SK-N-SH treated with all-trans-retinoic acid at 6 μM for 48 hours (cell line): Measurements from ENCODE around the gene CNTNAP2.

Source experiments
- ATAC-seq: fragments of 200-7000 bp; cut with Tn5 transposase; 3 replicates; pipeline ENCODE4 v1.9.1; 2020; ENCODE audit warnings: mild to moderate bottlenecking, moderate library complexity
- ARNTL ChIP-seq: fragments of 450-650 bp; formaldehyde crosslinking; IDR thresholded peaks from 2 replicates; pipeline ENCODE4 v1.5.0; 2020; ENCODE audit warnings: low read depth, mild to moderate bottlenecking, moderate library complexity, borderline replicate concordance
- BACH2 ChIP-seq: fragments of 250-450 bp; sonication (Bioruptor Pico); IDR thresholded peaks from 2 replicates; pipeline ENCODE4 v1.9.0; 2021; ENCODE audit warnings: mild to moderate bottlenecking, borderline replicate concordance
- CSDC2 ChIP-seq: fragments of 250-450 bp; sonication (Bioruptor Pico); IDR thresholded peaks from 2 replicates; pipeline ENCODE4 v1.5.0; 2020; ENCODE audit warnings: mild to moderate bottlenecking, moderate library complexity
- ESRRG ChIP-seq: fragments of 250-450 bp; sonication (Bioruptor Pico); IDR thresholded peaks from 2 replicates; pipeline ENCODE4 v1.6.1; 2021; ENCODE audit warnings: mild to moderate bottlenecking
- GLIS3 ChIP-seq: fragments of 250-450 bp; sonication (Bioruptor Pico); IDR thresholded peaks from 2 replicates; pipeline ENCODE4 v1.5.0; 2020; ENCODE audit warnings: mild to moderate bottlenecking, moderate library complexity
- ISL1 ChIP-seq: fragments of 250-450 bp; sonication (Bioruptor Pico); IDR thresholded peaks from 2 replicates; pipeline ENCODE4 v2.1.2; 2022; ENCODE audit warnings: mild to moderate bottlenecking, moderate library complexity
- OSR1 ChIP-seq: fragments of 250-450 bp; sonication (Bioruptor Pico); IDR thresholded peaks from 2 replicates; pipeline ENCODE4 v1.8.0; 2022; ENCODE audit warnings: moderate library complexity, mild to moderate bottlenecking, inconsistent platforms
- RARB ChIP-seq: fragments of 250-450 bp; sonication (Bioruptor Pico); IDR thresholded peaks from 2 replicates; pipeline ENCODE4 v1.8.0; 2021; ENCODE audit warnings: mild to moderate bottlenecking, moderate library complexity
- SNAI2 ChIP-seq: fragments of 250-450 bp; sonication (Bioruptor Pico); IDR thresholded peaks from 2 replicates; pipeline ENCODE4 v1.5.0; 2020; ENCODE audit warnings: mild to moderate bottlenecking, moderate library complexity
- TCF4 ChIP-seq: fragments of 250-450 bp; sonication (Bioruptor Pico); IDR thresholded peaks from 2 replicates; pipeline ENCODE4 v1.8.0; 2021; ENCODE audit warnings: mild to moderate bottlenecking, moderate library complexity, borderline replicate concordance
- TOX ChIP-seq: fragments of 250-450 bp; sonication (Bioruptor Pico); IDR thresholded peaks from 2 replicates; pipeline ENCODE4 v1.8.0; 2021; ENCODE audit warnings: mild to moderate bottlenecking, moderate library complexity, borderline replicate concordance
- ZC3H10 ChIP-seq: fragments of 250-450 bp; sonication (Bioruptor Pico); IDR thresholded peaks from 2 replicates; pipeline ENCODE4 v1.5.1; 2021; ENCODE audit warnings: mild to moderate bottlenecking, moderate library complexity
- ZFP3 ChIP-seq: fragments of 250-450 bp; sonication (Bioruptor Pico); IDR thresholded peaks from 2 replicates; pipeline ENCODE4 v1.5.0; 2020; ENCODE audit warnings: mild to moderate bottlenecking, moderate library complexity
- ZFP30 ChIP-seq: fragments of 450-650 bp; formaldehyde crosslinking; IDR thresholded peaks from 2 replicates; pipeline ENCODE4 v1.5.0; 2022; ENCODE audit warnings: mild to moderate bottlenecking, moderate library complexity
- ZNF70 ChIP-seq: fragments of 450-650 bp; formaldehyde crosslinking; IDR thresholded peaks from 2 replicates; pipeline ENCODE4 v1.5.0; 2020; ENCODE audit warnings: mild to moderate bottlenecking, moderate library complexity
- ZNF8 ChIP-seq: fragments of 450-650 bp; formaldehyde crosslinking; IDR thresholded peaks from 2 replicates; pipeline ENCODE4 v1.5.0; 2020; ENCODE audit warnings: mild to moderate bottlenecking, moderate library complexity
- TF ChIP-seq, protein P1 (sequence below): fragments of 250-450 bp; sonication (Bioruptor Pico); IDR thresholded peaks from 2 replicates; pipeline ENCODE4 v1.8.0; 2021; ENCODE audit warnings: low read depth, mild to moderate bottlenecking, moderate library complexity, borderline replicate concordance
- TF ChIP-seq, protein P2 (sequence below): fragments of 250-450 bp; sonication (Bioruptor Pico); IDR thresholded peaks from 2 replicates; pipeline ENCODE4 v1.8.0; 2020; ENCODE audit warnings: mild to moderate bottlenecking, moderate library complexity, borderline replicate concordance
- TF ChIP-seq, protein P3 (sequence below): fragments of 250-450 bp; sonication (Bioruptor Pico); IDR thresholded peaks from 2 replicates; pipeline ENCODE4 v1.5.1; 2021; ENCODE audit warnings: mild to moderate bottlenecking, moderate library complexity
- TF ChIP-seq, protein P4 (sequence below): fragments of 250-450 bp; sonication (Bioruptor Pico); IDR thresholded peaks from 2 replicates; pipeline ENCODE4 v1.5.1; 2020; ENCODE audit warnings: low read depth, mild to moderate bottlenecking, moderate library complexity

CNTNAP2 gene

DNA sequence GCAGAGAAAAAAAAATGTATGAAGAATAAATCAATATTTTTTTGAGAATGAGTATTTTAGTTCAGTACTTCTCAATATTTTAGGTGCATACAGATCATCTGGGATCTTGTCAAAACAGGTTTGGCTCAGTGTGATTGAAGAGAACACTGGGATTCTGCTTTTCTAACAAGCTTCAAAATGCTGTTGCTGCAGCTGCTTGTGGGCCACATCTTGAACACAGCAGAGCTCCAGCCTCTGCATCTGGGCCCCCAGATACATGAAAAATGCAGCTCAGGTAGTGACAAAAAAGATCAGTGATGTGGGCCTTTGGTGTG lies 1296.9 kb downstream of the CNTNAP2 start:
- ATAC-seq = no peak
- TF ChIP-seq, protein P1, sequence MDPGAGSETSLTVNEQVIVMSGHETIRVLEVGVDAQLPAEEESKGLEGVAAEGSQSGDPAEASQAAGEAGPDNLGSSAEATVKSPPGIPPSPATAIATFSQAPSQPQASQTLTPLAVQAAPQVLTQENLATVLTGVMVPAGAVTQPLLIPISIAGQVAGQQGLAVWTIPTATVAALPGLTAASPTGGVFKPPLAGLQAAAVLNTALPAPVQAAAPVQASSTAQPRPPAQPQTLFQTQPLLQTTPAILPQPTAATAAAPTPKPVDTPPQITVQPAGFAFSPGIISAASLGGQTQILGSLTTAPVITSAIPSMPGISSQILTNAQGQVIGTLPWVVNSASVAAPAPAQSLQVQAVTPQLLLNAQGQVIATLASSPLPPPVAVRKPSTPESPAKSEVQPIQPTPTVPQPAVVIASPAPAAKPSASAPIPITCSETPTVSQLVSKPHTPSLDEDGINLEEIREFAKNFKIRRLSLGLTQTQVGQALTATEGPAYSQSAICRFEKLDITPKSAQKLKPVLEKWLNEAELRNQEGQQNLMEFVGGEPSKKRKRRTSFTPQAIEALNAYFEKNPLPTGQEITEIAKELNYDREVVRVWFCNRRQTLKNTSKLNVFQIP (CRISPR knock-in tag) = no peak
- no peak for TF ChIP-seq CSDC2 (CRISPR knock-in tag)
- TF ChIP-seq ZFP30 (CRISPR knock-in tag) = no peak
- TF ChIP-seq ZC3H10 (CRISPR knock-in tag) = no peak
- no peak for TF ChIP-seq TOX

DNA sequence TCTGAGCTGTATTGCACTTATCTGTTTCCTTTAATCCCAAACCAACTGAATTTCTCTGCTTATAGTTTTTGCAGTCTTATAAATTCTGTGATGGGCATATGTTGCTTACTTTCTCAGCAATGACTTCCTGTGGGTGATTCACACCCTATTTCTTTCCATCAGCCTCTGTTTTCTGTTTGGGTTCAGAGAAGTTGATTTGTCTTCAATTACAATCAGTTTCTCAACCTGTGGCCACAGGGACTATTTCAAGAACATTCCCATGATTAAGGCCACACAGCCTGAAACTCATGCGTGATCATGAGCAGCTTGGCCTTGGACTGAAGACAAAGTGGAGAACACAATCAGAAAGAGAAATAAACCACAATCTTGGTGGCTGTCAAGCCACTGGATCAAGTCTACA lies 1299.4 kb downstream of the CNTNAP2 start:
- ATAC-seq = no peak
- TF ChIP-seq TCF4 (CRISPR knock-in tag) (no peak), ZNF70 (CRISPR knock-in tag) (no peak), OSR1 (CRISPR knock-in tag) (no peak), BACH2 (CRISPR knock-in tag) (no peak), ZNF8 (CRISPR knock-in tag) (no peak)

DNA sequence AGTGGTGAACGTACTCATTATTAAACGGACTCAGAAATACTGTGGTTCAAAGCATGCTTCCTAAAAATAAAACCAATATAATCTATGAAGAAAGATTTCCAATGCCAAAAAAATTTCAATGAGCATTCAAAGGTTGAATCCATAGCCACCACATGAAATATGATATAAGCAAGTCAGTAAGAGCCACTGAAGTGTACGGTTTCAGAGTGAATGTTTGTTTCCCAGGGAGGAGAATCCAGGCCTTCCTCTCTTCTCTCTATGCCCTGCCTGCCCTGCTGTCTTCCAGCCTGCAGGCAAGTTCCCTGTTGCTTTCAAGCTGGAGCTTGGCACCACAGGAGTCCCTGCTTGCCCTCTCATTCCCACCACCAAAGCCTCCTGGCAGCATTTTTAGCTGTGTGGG lies 1302.4 kb downstream of the CNTNAP2 start:
- ATAC-seq = peak; percentile 46; the same call in 2 of the 3 replicates

DNA sequence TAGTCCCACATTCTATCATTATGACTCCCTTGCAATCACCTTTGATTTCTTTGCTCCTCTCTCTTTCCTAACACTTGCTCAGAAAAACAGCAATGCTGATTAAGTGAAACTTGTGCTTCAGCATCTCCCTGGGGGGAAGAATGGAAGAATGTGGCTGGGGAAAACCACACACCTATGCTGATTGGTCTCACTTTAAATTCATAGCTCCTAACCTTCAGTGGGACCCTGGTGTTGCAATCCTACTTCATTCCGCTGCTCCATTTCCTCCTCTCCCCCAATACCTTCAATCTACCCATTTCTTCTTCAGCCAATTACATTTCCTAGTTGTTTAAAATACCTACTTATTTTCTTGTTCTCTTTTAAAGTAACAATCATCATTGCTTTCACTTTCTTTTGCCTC lies 1307.3 kb downstream of the CNTNAP2 start:
- ATAC-seq = no peak
- TF ChIP-seq ZC3H10 (CRISPR knock-in tag) (no peak), ZFP30 (CRISPR knock-in tag) (no peak), ESRRG (CRISPR knock-in tag) (no peak), ZNF8 (CRISPR knock-in tag) (no peak), ZFP3 (CRISPR knock-in tag) (no peak), RARB (CRISPR knock-in tag) (no peak), SNAI2 (CRISPR knock-in tag) (no peak), CSDC2 (CRISPR knock-in tag) (no peak), ZNF70 (CRISPR knock-in tag) (no peak), BACH2 (CRISPR knock-in tag) (no peak), TCF4 (CRISPR knock-in tag) (no peak)
- TF ChIP-seq, protein P1 (CRISPR knock-in tag) = no peak

More for the DNA sequence above, 1302.4 kb downstream of the CNTNAP2 start:
- no peak for TF ChIP-seq OSR1 (CRISPR knock-in tag)
- no peak for TF ChIP-seq ARNTL (CRISPR knock-in tag)
- no peak for TF ChIP-seq ZFP3 (CRISPR knock-in tag)

DNA sequence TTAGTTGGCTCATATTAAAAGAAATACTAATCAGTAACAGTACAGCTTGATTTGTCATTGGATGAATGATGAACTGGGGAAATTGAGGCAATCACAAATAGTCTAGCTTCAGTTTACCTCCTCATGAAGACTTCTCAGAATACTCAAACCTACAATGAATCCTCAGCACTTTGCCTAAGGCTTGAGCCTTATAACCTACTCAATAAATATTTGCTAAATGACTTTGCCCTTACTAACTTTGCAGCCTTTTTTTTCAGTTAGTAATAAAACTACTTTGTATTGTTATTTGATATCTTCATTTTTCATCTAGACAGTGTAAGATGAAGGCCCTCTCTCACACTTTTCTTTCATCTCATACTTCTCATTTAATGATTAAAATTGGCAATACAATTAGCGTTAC lies 1311.5 kb downstream of the CNTNAP2 start:
- ATAC-seq = no peak
- TF ChIP-seq, protein P2, sequence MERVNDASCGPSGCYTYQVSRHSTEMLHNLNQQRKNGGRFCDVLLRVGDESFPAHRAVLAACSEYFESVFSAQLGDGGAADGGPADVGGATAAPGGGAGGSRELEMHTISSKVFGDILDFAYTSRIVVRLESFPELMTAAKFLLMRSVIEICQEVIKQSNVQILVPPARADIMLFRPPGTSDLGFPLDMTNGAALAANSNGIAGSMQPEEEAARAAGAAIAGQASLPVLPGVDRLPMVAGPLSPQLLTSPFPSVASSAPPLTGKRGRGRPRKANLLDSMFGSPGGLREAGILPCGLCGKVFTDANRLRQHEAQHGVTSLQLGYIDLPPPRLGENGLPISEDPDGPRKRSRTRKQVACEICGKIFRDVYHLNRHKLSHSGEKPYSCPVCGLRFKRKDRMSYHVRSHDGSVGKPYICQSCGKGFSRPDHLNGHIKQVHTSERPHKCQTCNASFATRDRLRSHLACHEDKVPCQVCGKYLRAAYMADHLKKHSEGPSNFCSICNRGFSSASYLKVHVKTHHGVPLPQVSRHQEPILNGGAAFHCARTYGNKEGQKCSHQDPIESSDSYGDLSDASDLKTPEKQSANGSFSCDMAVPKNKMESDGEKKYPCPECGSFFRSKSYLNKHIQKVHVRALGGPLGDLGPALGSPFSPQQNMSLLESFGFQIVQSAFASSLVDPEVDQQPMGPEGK (CRISPR knock-in tag) = no peak
- TF ChIP-seq ARNTL (CRISPR knock-in tag) = no peak
- no peak for TF ChIP-seq TOX
- TF ChIP-seq ZC3H10 (CRISPR knock-in tag) = no peak
- TF ChIP-seq ZFP30 (CRISPR knock-in tag) = no peak
- TF ChIP-seq GLIS3 (CRISPR knock-in tag) = no peak
- TF ChIP-seq OSR1 (CRISPR knock-in tag) = no peak
- TF ChIP-seq CSDC2 (CRISPR knock-in tag) = no peak
- TF ChIP-seq ZNF70 (CRISPR knock-in tag) = no peak
- no peak for TF ChIP-seq ISL1 (CRISPR knock-in tag)
- no peak for TF ChIP-seq RARB (CRISPR knock-in tag)
- TF ChIP-seq, protein P3, sequence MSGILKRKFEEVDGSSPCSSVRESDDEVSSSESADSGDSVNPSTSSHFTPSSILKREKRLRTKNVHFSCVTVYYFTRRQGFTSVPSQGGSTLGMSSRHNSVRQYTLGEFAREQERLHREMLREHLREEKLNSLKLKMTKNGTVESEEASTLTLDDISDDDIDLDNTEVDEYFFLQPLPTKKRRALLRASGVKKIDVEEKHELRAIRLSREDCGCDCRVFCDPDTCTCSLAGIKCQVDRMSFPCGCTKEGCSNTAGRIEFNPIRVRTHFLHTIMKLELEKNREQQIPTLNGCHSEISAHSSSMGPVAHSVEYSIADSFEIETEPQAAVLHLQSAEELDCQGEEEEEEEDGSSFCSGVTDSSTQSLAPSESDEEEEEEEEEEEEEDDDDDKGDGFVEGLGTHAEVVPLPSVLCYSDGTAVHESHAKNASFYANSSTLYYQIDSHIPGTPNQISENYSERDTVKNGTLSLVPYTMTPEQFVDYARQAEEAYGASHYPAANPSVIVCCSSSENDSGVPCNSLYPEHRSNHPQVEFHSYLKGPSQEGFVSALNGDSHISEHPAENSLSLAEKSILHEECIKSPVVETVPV = no peak
- TF ChIP-seq, protein P4, sequence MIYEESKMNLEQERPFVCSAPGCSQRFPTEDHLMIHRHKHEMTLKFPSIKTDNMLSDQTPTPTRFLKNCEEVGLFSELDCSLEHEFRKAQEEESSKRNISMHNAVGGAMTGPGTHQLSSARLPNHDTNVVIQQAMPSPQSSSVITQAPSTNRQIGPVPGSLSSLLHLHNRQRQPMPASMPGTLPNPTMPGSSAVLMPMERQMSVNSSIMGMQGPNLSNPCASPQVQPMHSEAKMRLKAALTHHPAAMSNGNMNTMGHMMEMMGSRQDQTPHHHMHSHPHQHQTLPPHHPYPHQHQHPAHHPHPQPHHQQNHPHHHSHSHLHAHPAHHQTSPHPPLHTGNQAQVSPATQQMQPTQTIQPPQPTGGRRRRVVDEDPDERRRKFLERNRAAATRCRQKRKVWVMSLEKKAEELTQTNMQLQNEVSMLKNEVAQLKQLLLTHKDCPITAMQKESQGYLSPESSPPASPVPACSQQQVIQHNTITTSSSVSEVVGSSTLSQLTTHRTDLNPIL (CRISPR knock-in tag) = no peak
- TF ChIP-seq TCF4 (CRISPR knock-in tag) = no peak
